ENCODE measurements around the gene YWHAQ.

YWHAQ gene

GRCh38 chr2:9650119-9650821 is 19.5 kb upstream of the YWHAQ start:
- no peak for TF ChIP-seq CTCF (IDR thresholded peaks at IDR 0.05)
- Histone ChIP-seq H3K27ac (no peak overlapping the region), H3K4me3 (no peak overlapping the region)
- DNase-seq (ENCODE audit: low spot score) = no peak

- no peak overlapping the region for H3K4me3 ChIP-seq
- no peak for DNase-seq (ENCODE audit: low spot score)
- no peak for TF ChIP-seq CTCF (IDR thresholded peaks at IDR 0.05)
- H3K27ac ChIP-seq = no peak overlapping the region
Observed at GRCh38 chr2:9649261-9649660, 18.5 kb upstream of the YWHAQ start.

- H3K4me3 ChIP-seq = no peak overlapping the region
- H3K27ac ChIP-seq = no peak overlapping the region
- no peak for TF ChIP-seq CTCF (IDR thresholded peaks at IDR 0.05)
- no peak for DNase-seq (ENCODE audit: low spot score)
Observed at GRCh38 chr2:9648821-9649220, 18.0 kb upstream of the YWHAQ start.

GRCh38 chr2:9647884-9648283 is 17.1 kb upstream of the YWHAQ start:
- no peak for TF ChIP-seq CTCF (IDR thresholded peaks at IDR 0.05)
- no peak for DNase-seq (ENCODE audit: low spot score)
- H3K27ac ChIP-seq = no peak overlapping the region
- no peak overlapping the region for H3K4me3 ChIP-seq

GRCh38 chr2:9646196-9647030 is 15.6 kb upstream of the YWHAQ start:
- TF ChIP-seq CTCF (IDR thresholded peaks at IDR 0.05) = no peak
- no peak for DNase-seq (ENCODE audit: low spot score)
- Histone ChIP-seq H3K27ac (no peak overlapping the region), H3K4me3 (no peak overlapping the region)

- no peak overlapping the region for H3K27ac ChIP-seq
- DNase-seq (ENCODE audit: low spot score) = no peak
- TF ChIP-seq CTCF (IDR thresholded peaks at IDR 0.05) = no peak
- no peak overlapping the region for H3K4me3 ChIP-seq
Observed at GRCh38 chr2:9644603-9645002, 13.8 kb upstream of the YWHAQ start.

GRCh38 chr2:9644021-9644420 is 13.2 kb upstream of the YWHAQ start:
- TF ChIP-seq CTCF (IDR thresholded peaks at IDR 0.05) = no peak
- H3K27ac ChIP-seq = no peak overlapping the region
- H3K4me3 ChIP-seq = no peak overlapping the region
- DNase-seq (ENCODE audit: low spot score) = no peak
